GM21717 (cell line): ENCODE results near the gene YTHDF1.

Source experiments
- ATAC-seq: cut with Tn5 transposase; IDR thresholded peaks from one replicate; pipeline ENCODE4 v1.9.1; 2021; ENCODE audit warnings: mild to moderate bottlenecking, moderate library complexity; ENCODE audit not compliant: unreplicated experiment

Gene YTHDF1

GRCh38 chr20:63186528-63187316 lies 29.2 kb downstream of the YTHDF1 start:
- no peak for ATAC-seq

GRCh38 chr20:63186084-63186483 lies 29.8 kb downstream of the YTHDF1 start:
- ATAC-seq: no peak

- no peak for ATAC-seq
Measured at GRCh38 chr20:63185215-63185796, 30.6 kb downstream of the YTHDF1 start.

- ATAC-seq: no peak
Measured at GRCh38 chr20:63183422-63184146, 32.3 kb downstream of the YTHDF1 start.

GRCh38 chr20:63182946-63183415 lies 33.0 kb downstream of the YTHDF1 start:
- ATAC-seq: no peak

GRCh38 chr20:63182425-63182824 lies 33.5 kb downstream of the YTHDF1 start:
- no peak for ATAC-seq

- ATAC-seq: no peak
Measured at GRCh38 chr20:63181226-63181625, 34.7 kb downstream of the YTHDF1 start.

- ATAC-seq: no peak
Measured at GRCh38 chr20:63180569-63181185, 35.3 kb downstream of the YTHDF1 start.

- no peak for ATAC-seq
Measured at GRCh38 chr20:63179687-63180568, 36.0 kb downstream of the YTHDF1 start.

GRCh38 chr20:63178889-63179686 lies 36.8 kb downstream of the YTHDF1 start:
- no peak for ATAC-seq

- no peak for ATAC-seq
Measured at GRCh38 chr20:63178446-63178820, 37.5 kb downstream of the YTHDF1 start.

GRCh38 chr20:63177785-63178445 lies 38.0 kb downstream of the YTHDF1 start:
- no peak for ATAC-seq

- no peak for ATAC-seq
Measured at GRCh38 chr20:63177134-63177784, 38.7 kb downstream of the YTHDF1 start.

- ATAC-seq: no peak
Measured at GRCh38 chr20:63176427-63177133, 39.4 kb downstream of the YTHDF1 start.

- ATAC-seq: no peak
Measured at GRCh38 chr20:63176034-63176426, 39.9 kb downstream of the YTHDF1 start.

- ATAC-seq: no peak
Measured at GRCh38 chr20:63175038-63175895, 40.7 kb downstream of the YTHDF1 start.
